ENCODE data around the gene GON4L. TPM values are rescaled to one million over a fixed set of nuclear protein-coding genes. Genes with fewer than 3 reads are reported as not detected.

The GON4L gene
- total RNA-seq, 1 experiment from 2014 or later: 30.7 TPM

Other genes starting within 250 kb of the GON4L start
- 57.6 and 68.0 TPM in 2 replicates for gene MSTO1, start 247.0 kb downstream of the GON4L start, total RNA-seq (2014; rRNA removed; shearing (Covaris generic))
- gene YY1AP1, start 168.4 kb downstream of the GON4L start, total RNA-seq (2014; rRNA removed; shearing (Covaris generic)): 46.8 and 69.7 TPM in 2 replicates
- gene DAP3, start 168.1 kb downstream of the GON4L start, total RNA-seq (2014; rRNA removed; shearing (Covaris generic)): 104 and 138 TPM in 2 replicates
- gene SYT11, start 2.4 kb upstream of the GON4L start, total RNA-seq (2014; rRNA removed; shearing (Covaris generic)): 9.6 and 11.0 TPM in 2 replicates
- gene RIT1, start 54.1 kb upstream of the GON4L start, total RNA-seq (2014; rRNA removed; shearing (Covaris generic)): 39.1 and 47.1 TPM in 2 replicates
- gene KHDC4, start 77.2 kb upstream of the GON4L start, total RNA-seq (2014; rRNA removed; shearing (Covaris generic)): 58.4 and 78.1 TPM in 2 replicates
- gene RXFP4, start 84.4 kb upstream of the GON4L start, total RNA-seq (2014; rRNA removed; shearing (Covaris generic)): not detected in 2 replicates
- 97.1 and 104 TPM in 2 replicates for gene ARHGEF2, start 121.3 kb upstream of the GON4L start, total RNA-seq (2014; rRNA removed; shearing (Covaris generic))
- gene SSR2, start 163.7 kb upstream of the GON4L start, total RNA-seq (2014; rRNA removed; shearing (Covaris generic)): 427 and 445 TPM in 2 replicates
- gene UBQLN4, start 196.6 kb upstream of the GON4L start, total RNA-seq (2014; rRNA removed; shearing (Covaris generic)): 64.6 and 66.3 TPM in 2 replicates
- 58.0 and 74.1 TPM in 2 replicates for gene LAMTOR2, start 197.6 kb upstream of the GON4L start, total RNA-seq (2014; rRNA removed; shearing (Covaris generic))
- 18.3 and 27.6 TPM in 2 replicates for gene RAB25, start 203.9 kb upstream of the GON4L start, total RNA-seq (2014; rRNA removed; shearing (Covaris generic))
- 52.7 and 65.2 TPM in 2 replicates for gene MEX3A, start 225.3 kb upstream of the GON4L start, total RNA-seq (2014; rRNA removed; shearing (Covaris generic))